Muscle of back (tissue), 11 donors: Measurements from ENCODE around the gene BBLN. TPM values are rescaled to one million over a fixed set of nuclear protein-coding genes. Genes with fewer than 3 reads are reported as not detected.

ENCODE experiments used
- DNase-seq, 3 donors: peaks; one replicate each; pipeline versions ENCODE4 v3.0.0 to v3.0.0-alpha.2; 2013
- polyA plus RNA-seq, 10 donors: library from polyadenylated mRNA; unstranded; fragments of 120-200 nt; gene quantifications; one replicate each; pipeline ENCODE4 v1.2.1, GENCODE V29; 2013; ENCODE audit not compliant: insufficient read length in 10 of 10

BBLN gene
- polyA plus RNA-seq, 10 donors: 19.9 to 33.8 (median 26.3) TPM

DNA sequence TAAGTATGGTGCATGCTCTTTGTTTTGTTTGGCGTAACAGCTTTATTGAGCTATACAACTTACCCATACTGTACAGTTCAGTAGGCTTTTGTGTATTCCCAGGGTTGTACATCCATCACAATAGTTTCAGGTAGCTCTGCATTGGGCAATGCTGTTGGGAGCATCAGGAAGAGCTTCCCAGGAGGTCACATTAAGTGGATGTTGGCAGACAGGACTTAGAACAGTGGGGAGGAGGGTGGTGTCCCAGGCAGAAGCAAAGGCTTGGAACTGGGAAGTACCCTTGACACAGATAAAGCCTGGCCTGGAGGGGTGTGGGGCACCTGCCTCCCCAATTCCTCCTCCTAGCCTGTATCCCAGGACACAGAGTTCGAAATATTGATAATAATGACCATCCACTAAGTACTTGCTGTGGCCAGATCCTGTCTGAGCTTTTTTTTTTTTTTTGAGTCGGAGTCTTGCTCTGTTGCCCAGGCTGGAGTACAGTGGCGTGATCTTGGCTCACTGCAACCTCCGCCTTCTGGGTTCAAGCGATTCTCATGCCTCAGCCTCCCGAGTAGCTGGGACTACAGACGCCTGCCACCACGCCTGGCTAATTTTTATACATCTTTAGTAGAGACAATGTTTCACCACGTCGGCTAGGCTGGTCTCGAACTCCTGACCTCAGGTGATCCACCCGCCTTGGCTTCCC lies 1.3 kb downstream of the BBLN start:
- DNase-seq: no peak

DNA sequence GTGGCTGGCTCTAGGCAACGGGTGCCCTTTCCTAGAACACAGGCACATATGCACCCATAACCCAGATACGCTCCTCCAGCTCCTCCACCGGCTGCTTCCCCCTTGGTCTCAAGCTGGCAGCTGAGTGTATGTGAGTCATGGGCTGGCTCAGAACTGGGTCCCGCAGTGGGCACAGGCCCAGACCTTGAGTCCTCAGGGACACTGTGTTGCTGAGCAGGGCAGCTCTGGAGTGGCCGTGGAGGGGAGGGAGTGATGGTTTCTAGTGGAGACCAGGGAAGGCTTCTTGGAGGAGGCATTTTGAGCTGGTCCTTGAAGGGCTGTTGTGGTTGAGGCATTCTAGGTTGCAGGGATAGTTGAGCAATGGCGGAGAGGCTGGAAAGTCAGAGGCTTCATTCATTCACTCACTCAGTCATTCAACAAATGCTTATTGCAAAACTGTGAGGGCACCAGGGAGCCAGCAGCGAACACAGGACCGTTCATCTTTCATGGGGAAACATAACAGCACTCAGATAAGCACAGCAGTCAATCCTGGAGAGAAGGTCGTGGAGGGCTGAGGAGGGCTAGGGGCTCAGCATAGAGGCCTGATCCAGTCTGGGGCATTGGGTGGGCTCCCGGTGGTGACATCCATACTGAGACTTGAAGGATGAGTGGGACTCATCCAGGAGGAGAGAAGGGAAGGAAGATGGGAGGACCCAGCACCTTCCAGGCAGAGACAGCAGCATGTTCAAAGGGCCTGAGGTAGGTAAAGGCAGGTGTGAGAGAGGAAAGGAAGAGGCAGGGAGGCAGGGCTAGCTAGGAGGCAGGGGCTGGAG lies 2.4 kb downstream of the BBLN start:
- DNase-seq: no peak

DNA sequence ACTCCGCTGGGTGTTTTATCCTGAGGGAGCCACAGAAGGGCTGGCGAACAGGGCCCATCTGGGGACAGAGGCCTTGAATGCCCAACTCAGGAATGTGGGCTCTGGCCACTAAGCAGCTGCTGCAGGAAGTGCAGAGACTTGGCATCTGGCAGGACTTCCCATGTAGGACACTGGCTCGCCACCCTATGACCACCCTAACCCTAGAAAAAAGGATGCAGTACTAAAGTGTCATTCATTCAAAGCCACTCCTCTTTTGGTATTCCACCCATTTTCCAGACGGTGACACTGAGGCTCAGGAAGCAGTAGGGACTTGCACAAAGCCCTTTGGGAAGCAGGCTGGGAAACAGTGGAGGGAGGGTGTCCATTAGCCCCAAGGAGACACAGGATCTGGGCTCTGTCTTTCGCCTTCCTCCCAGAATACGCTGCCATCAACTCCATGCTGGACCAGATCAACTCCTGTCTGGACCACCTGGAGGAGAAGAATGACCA lies 3.0 kb downstream of the BBLN start:
- DNase-seq: no peak

DNA sequence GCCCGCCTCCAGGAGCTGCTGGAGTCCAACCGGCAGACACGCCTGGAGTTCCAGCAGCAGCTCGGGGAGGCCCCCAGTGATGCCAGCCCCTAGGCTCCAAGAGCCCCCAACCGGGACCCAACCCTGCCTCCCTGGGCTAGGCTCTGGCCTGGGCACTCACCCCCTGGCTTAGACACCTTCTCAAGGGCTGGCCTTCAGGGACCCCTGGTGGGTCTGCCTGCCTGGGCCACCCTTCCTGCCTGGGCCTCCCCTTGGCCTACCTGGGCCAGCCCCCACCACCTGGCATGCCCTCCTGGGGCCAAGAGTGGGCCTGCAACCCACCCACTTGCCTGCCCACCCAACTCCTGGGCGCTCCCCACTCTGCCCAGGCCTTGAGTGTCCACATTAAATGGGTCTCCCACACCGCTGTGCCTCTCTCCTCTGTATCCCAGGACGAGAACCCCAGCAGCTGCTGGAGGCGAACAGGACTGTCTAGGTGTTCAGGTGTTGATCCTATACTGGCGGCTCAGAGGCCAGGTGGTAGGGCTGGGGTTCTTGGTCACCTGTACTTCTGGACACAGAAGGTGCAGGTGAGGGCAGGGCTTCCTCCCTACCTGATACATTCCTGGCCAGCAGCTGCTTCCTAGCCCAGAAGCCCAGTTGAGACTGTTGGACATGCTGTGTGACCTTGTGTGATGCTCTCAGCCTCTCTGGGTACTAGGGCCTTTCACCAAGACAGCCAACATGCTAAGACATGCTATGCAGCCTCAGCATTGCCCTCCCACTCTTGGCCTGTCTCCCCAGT lies 3.6 kb downstream of the BBLN start:
- DNase-seq: no peak

DNA sequence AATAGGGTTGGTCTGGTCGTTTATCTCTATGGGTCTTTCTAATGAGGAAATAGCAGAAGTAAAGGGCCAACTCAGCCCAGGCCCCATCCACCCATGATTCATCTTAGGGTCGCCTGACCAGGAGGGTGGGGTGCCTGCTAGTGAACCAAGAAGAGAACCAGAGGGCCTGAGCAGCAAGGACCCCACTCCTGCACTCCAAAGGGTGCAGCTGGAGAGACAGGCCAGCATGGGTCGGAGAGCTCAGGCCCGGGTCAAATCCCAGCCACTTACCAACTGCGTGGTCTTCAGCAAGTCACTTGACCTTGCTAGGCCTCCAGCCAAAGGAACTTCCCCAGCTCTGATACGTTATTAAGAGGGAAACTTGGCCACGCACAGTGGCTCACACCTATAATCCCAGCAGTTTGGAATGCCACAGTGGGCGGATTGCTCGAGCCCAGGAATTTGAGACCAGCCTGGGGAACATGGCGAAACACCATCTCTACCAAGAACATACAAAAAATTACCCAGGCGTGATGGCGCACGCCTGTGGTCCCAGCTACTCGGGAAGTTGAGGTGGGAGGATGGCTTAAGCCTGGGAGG lies 4.3 kb downstream of the BBLN start:
- DNase-seq: no peak

DNA sequence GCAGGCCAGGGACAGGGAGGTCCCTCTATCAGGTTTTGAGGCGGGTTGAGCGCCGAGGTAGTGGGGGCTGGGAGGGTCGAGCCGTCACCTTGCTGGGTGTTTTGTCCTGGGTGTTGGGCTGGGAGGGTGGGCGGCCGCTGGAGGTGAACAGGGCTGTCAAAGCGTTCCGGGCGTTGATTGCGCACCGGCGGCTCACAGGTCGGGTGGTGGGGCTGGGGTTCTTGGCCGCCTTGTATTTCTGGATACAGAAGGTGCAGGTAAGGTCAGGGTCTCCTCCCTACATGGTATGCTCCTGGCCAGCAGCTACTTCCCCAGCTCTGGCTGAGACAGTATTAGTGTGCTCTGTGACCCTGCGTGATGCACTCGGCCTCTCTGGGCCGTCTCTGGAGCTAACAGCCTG lies 6.1 kb downstream of the BBLN start:
- DNase-seq: no peak

DNA sequence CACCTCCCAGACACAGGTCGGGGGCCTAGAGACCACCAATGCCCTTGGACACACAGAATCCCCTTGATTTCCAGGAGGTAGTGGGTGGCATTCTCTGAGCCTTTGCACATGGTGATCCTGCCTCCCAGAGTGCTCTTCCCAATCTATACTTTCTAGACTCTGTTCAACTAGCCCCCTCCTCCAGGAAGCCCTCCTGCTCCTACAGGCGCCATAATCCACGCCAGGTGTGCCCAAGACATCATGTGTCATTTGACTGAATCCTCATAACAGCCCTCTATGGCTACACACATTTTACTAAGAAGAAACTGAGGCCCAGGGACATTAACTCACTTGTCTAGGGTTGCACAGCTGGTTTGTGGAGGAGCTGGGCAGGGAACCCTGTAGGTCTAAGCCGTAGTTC lies 7.1 kb downstream of the BBLN start:
- DNase-seq: no peak

DNA sequence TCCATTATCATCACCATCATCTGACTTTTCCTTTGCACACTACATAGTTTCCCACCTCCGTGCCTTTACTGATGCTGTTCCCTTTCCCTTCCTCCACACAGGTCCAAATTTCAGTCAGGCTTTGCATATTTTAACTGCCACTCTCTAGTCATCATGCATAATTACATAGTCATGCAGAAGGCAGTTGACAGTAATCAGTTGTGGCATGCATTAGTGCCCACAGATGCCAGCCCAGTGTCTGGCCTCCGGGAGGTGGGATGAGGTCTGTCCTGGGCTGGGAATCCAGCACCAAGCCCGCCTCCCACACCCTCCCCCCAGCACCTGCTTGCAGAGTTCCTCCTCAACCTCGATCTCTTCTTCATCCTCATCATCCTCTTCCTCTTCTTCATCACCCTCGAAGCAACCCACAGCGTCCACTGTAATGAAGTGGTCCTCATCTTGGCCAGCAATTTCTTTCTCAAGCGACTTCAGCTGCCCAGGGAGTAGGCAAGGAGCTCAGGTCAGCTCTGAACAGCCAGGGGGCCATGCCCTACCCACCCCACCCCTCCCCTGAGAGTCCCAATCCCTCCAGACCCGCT lies 8.8 kb downstream of the BBLN start:
- no peak for DNase-seq

DNA sequence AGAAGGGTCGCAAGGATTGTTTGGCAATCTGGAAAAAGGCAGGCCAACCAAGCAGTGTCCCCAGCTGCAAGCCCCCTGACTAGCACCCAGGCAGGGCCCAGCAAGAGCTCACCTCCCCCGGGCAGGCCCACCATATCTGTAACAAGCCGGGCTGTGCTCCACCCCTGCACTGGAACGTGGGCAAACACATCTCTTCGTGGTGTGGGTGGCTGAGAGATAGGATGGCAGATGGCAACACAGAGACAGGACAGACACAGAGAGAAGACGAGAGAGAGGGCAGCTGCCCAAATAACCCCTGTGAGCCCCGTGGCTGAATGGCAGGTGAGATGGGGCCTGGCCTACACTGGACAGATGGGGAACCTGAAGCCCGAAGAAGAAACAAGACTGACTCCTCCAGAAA lies 9.4 kb downstream of the BBLN start:
- no peak for DNase-seq

DNA sequence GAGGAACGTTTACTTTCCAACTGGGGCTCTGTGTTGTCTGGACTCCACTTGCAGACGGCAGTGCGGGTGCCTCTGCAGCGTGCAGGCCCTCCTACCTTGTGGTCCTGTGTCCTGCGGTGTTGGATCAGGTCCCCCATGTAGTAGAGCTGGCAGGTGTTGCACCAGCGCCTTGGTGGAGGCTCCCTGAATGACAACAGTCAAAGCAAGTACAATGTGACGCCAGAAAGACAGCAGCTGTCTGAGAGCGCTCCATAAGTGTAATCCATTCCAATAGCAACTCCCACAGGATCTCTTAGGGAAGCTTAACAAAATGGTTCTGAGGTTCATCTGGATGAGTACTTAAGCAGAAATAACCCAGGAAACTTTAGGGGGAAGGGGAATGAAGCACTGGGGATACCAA lies 9.9 kb downstream of the BBLN start:
- DNase-seq: peak in 1 of 3 donors; percentile 47

DNA sequence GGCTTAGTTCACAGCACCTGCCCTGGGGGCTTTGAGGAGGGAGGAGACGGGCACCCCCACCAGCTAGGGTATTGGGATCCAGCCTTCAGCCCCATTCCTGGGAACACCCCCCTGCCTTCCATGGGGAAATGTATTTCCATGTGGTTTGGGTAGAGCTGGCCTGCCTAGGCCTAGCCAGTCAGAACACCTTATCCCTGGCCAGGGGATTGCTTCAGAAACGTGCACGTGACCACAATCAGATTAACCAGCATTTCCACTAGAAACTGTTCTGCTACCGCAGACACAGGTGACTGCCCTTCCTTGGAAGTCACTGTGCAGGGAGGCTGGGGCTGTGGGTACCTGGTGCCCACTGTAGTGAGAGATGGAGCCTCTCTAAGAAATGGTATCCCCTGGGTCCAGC lies 14.0 kb downstream of the BBLN start:
- DNase-seq: no peak

DNA sequence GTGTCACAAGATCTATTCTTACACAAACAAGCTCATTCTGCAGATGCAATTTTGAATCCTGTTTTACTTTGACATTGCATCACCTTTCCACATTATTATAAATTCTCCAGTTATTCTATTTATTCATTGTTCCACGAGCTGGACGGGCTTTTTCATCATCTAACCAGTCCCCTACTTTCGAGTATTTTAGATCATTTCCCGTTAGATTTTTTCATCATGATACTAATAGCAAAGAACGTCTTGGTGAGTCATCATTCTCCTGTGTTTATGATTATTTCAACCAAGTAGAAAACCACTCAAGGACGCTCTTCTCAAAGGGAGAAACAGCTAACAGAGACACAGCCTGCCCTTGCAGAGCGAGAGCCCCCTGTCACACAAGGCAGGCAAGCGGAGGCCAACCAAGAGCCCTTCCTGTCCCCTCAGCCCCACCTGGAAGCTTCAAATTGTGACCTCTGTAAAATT lies 15.1 kb downstream of the BBLN start:
- DNase-seq: no peak

DNA sequence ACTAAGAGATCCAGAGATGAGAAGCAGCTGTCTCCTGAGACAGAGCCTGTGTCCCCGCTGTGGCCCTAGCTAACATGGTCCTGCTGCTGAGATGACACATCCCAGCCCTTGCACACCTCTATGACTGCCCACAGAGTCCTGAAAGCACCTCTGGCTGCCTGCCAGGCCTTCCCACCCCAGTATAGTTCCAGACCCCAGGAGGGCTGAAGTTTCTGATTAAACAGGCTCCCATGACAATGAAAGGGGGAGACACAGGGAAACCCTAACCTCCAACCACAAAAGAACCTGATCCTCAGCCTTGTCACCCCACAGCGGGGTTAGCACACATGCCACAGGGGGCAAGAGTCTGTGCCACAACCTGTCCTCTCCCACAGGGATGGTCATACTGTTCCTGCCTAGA lies 15.7 kb downstream of the BBLN start:
- DNase-seq: no peak

DNA sequence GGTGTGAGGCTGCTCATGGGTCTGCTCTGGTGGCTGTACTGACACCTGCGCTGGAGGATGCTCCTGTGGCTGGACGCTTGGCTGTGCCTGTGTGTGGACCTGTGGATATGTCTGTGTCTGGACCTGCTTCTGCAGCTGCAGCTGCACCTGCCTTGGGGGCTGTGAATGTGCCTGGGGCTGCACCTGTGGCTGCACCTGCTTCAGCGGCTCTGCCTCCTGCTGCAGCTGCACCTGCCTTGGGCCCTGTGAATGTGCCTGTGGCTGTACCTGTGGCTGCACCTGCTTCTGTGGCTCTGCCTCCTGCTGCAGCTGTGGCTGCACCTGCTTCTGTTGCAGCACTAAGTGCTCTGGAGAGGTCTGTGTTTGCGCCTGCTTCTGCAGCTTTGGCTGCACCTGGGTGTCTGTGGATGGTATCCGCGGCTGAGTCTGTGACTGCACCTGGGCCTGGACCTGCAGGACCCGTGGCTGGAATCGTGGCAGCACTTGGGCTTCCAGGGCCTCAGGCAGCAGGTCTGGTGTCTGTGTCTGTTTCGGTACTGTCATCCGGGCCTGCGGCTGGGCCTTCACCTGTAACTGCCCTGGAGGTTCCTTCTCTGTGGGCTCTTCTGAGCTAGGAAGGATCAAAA lies 18.9 kb downstream of the BBLN start:
- no peak for DNase-seq

DNA sequence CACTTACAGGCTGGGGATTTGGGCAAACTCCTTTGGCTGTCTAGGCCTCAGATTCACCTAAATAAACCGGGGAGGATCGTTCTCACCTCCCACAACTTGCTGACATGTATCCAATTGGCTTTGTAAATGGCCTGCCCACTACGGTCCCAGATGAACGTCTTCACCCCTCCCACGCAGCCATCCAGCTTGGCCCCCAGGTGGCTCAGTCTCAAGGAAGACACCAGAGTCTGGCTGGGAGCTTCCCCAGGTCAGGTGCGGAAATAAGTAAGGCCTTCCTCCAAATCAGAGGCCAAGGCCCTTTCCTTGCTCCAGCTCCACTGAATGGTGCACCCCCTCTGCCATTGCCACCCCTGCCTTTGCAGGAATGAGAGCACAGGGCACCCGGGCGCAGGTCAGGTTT lies 19.9 kb downstream of the BBLN start:
- no peak for DNase-seq

DNA sequence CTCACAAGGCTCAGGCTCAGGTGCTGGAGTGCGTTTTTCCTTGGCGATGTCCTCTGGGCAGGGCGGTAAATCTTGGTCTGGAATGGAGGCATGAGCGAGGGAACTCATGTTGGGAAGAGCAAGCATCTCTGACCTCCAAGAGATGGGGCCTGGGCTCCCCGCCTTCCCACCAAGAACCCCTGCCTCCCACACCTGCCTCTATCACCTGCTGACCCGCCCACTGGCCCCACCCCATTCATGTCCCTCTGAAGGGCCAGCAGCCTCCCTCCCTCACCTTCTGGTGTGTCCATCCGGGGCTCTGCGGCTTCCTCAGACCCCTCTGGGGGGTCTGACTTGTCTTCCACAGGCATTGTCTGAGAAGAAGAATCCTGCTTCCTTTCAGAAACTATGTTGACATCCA lies 20.4 kb downstream of the BBLN start:
- DNase-seq: no peak

DNA sequence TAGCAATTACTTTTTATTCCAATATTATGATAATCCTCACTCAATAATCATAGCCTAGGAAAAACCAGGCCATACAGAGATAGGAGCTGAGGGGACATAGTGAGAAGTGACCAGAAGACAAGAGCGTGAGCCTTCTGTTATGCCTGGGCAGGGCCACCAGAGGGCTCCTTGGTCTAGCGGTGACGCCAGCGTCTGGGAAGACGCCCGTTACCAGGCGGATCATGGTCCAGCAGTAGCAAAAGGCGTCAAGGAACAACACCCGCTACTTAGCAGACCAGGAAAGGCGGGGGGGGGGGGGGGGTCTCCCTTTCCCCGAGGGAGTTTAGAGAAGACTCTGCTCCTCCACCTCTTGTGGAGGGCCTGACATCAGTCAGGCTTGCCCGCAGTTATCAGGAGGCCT lies 21.4 kb downstream of the BBLN start:
- DNase-seq: peak in 1 of 3 donors; percentile 50

DNA sequence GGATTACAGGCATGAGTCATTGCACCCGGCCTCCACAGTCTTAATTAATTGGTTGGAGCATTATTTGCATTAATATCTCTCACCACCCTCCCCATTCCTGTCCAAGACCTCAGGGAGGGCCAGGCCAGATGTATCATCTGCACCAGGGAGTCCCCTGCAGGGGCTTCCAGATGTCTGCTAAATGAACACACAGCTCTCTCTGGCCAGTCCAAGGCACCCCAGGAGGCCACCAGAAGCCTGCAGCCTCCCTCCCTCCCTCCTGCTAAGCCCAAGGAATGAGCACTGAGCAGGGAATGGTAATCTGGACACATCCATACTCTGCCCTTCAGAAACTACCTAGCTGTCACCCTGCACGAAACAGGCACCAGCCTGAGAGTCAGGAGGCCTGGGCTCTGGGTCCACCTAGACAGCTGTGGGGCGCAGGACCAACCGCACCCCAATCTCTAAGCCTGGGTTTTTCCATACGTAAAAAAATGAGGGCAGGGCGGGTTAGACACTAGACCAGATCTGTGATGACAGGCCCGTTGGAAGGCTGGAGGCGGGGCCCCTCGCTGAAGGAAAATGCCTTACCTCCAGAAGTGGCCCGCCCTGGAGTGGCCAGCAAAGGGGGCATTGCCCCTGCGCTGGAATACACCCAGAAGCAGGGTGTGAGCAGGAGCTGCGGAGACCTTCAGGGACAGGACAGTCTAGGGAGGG lies 23.0 kb downstream of the BBLN start:
- DNase-seq: no peak

DNA sequence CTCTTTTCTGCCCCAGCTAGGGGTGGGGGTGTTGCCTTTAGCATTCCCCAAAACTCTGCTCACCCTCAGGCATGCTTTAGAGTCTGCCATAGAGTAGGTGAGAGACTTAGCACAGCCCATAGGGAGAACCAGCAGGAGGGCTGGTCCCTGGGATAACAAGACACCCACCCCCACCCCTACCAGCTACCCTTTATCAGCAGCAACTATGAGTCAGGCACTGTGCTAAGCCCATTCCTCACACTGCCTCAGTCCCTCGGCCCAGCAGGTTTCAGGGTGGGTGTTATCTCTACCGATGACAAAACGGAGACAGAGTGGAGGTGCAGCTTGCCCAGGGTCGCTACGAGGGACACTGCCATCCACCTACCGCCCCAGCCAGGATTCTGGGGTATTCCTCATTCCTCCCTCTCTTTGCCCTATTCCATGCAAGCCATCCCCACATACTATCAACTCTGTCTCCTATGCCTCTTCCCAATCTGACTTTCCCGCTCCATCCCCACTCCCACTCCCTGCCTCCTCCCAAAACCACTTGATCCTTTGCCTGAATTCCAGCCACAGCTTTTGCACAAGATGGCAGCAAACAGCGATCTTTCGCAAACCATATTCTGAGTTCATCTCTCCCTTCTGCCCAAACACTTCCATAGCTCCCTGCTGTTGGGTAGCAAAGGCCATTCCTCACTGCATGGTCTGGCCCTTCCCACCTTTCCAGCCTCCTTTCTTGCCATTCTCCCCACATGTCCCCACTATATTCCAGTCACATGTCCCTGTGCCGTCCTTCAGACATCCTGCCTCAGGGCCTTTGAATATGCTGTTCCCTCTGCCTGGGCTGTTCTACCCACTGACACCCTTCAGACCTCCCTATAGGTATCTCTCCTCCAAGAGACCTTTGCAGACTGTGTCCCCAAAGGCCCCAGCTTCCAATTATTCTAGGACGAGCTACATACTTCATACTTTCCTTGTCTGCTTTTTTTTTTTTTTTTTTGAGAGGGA lies 26.2 kb downstream of the BBLN start:
- no peak for DNase-seq
